HFFc6 (cell line): ENCODE results near the gene OSBPL2. TPM values are rescaled to one million over a fixed set of nuclear protein-coding genes. Genes with fewer than 3 reads are reported as not detected.
A peak's percentile ranks its signal among the peaks of the same experiment; 100 is the strongest.

Experiments
- DNase-seq: peaks from one replicate; pipeline ENCODE4 v3.0.0-alpha.2; 2018
- H3K27ac Mint-ChIP-seq: 2 replicates; pipeline ENCODE4 v1.8.0; 2020; ENCODE audit warnings: mild to moderate bottlenecking, mixed read lengths
- H3K27me3 Mint-ChIP-seq: 2 replicates; pipeline ENCODE4 v1.8.0; 2021; ENCODE audit warnings: mild to moderate bottlenecking, moderate library complexity, mixed read lengths; ENCODE audit not compliant: insufficient read depth
- H3K36me3 Mint-ChIP-seq: 2 replicates; pipeline ENCODE4 v1.8.0; 2021; ENCODE audit warnings: low read depth, mixed read lengths
- H3K4me1 Mint-ChIP-seq: 2 replicates; pipeline ENCODE4 v1.8.0; 2020; ENCODE audit warnings: low read depth, mixed read lengths
- H3K4me3 Mint-ChIP-seq: 2 replicates; pipeline ENCODE4 v1.8.0; 2020; ENCODE audit warnings: mild to moderate bottlenecking, moderate library complexity, mixed read lengths
- H3K9me3 Mint-ChIP-seq: 2 replicates; pipeline ENCODE4 v1.8.0; 2020; ENCODE audit warnings: mild to moderate bottlenecking, mixed read lengths
- CTCF ChIP-seq: fragments of 200-600 bp; sonication (generic); IDR thresholded peaks from 2 replicates; pipeline ENCODE4 v1.5.0; 2021; ENCODE audit warnings: antibody characterized with exemption, mild to moderate bottlenecking
- total RNA-seq, 6 experiments: library from RNA; stranded (reverse); fragmentation: NEBNext Ultra II Directional; extraction: Animal tissue kit (Norgen Biotek cat#: 25700); gene quantifications; 2 replicates in 1 of 6; 3 replicates in 5 of 6; pipeline ENCODE4 v1.2.3, GENCODE V29; 2021

Gene OSBPL2
- total RNA-seq, 6 experiments from 2014 or later = 32.2 to 37.6 (median 33.5) TPM

- Mint-ChIP-seq H3K27ac (peak overlapping the region; percentile 83), H3K9me3 (no peaks in the 10 kb centered on the region), H3K27me3 (no peaks in the 10 kb centered on the region; the same call in 1 of the 2 replicates), H3K4me1 (peaks cover 32% of the 10 kb centered on the region), H3K36me3 (peaks cover 13% of the 10 kb centered on the region), H3K4me3 (peak overlapping the region; percentile 97)
- DNase-seq = no peak
- TF ChIP-seq CTCF = no peak
Measured at GRCh38 chr20:62304331-62305148, 66.2 kb downstream of the OSBPL2 start.

- Mint-ChIP-seq H3K4me3 (peak overlapping the region; percentile 97), H3K27ac (peak overlapping the region; percentile 31), H3K27me3 (no peaks in the 10 kb centered on the region; the same call in 1 of the 2 replicates), H3K4me1 (peaks cover 32% of the 10 kb centered on the region), H3K9me3 (no peaks in the 10 kb centered on the region), H3K36me3 (peaks cover 13% of the 10 kb centered on the region)
- no peak for DNase-seq
- peak; percentile 24 for TF ChIP-seq CTCF
Measured at GRCh38 chr20:62305149-62305764, 66.9 kb downstream of the OSBPL2 start.

GRCh38 chr20:62305765-62306413, 67.6 kb downstream of the OSBPL2 start:
- TF ChIP-seq CTCF = no peak
- H3K36me3 Mint-ChIP-seq = peaks cover 13% of the 10 kb centered on the region
- no peak for DNase-seq
- H3K9me3 Mint-ChIP-seq = no peaks in the 10 kb centered on the region
- H3K27ac Mint-ChIP-seq = 0 out of 2 replicates have a peak overlapping the region, but pooled peaks have one; percentile 29
- H3K4me3 Mint-ChIP-seq = no peak overlapping the region; the same call in 1 of the 2 replicates
- H3K27me3 Mint-ChIP-seq = no peaks in the 10 kb centered on the region; the same call in 1 of the 2 replicates
- H3K4me1 Mint-ChIP-seq = peaks cover 32% of the 10 kb centered on the region

- Mint-ChIP-seq H3K27me3 (no peaks in the 10 kb centered on the region; the same call in 1 of the 2 replicates), H3K4me1 (peaks cover 26% of the 10 kb centered on the region), H3K36me3 (peaks cover 13% of the 10 kb centered on the region), H3K9me3 (no peaks in the 10 kb centered on the region), H3K4me3 (no peak overlapping the region), H3K27ac (no peak overlapping the region)
- DNase-seq = no peak
- no peak for TF ChIP-seq CTCF
Measured at GRCh38 chr20:62306414-62307187, 68.3 kb downstream of the OSBPL2 start.
